Ascending aorta (tissue), 2 donors: Measurements from ENCODE around the gene HBS1L. TPM values are rescaled to one million over a fixed set of nuclear protein-coding genes. Genes with fewer than 3 reads are reported as not detected.
A peak's percentile ranks its signal among the peaks of the same experiment; 100 is the strongest.

Experiments
- DNase-seq, 2 donors: peaks; one replicate each; pipeline ENCODE4 v3.0.0-alpha.2; 2019; ENCODE audit warnings: low spot score in 2 of 2
- H3K27ac ChIP-seq, 2 donors: fragments of 200-600 bp; sonication (generic); one replicate each; pipeline ENCODE4 v1.5.1; 2016 to 2017; ENCODE audit warnings: mild to moderate bottlenecking in 1 of 2
- H3K27me3 ChIP-seq: fragments of 200-600 bp; sonication (generic); one replicate; pipeline ENCODE4 v1.5.1; 2017
- H3K36me3 ChIP-seq, 2 donors: fragments of 200-600 bp; sonication (generic); one replicate each; pipeline ENCODE4 v1.5.1; 2016
- H3K4me1 ChIP-seq, 2 donors: fragments of 200-600 bp; sonication (generic); one replicate each; pipeline ENCODE4 v1.5.1; 2016 to 2017; ENCODE audit warnings: mild to moderate bottlenecking in 1 of 2
- H3K4me3 ChIP-seq, 2 donors: fragments of 200-600 bp; sonication (generic); one replicate each; pipeline ENCODE4 v1.5.1; 2016 to 2017; ENCODE audit warnings: mild to moderate bottlenecking in 1 of 2
- H3K9me3 ChIP-seq, 2 donors: fragments of 200-600 bp; sonication (generic); one replicate each; pipeline ENCODE4 v1.5.1; 2016
- intact Hi-C: fragments of 100-400 bp; cut with DNase I; formaldehyde crosslinking; loops from one replicate; pipeline ENCODE4 v1.15.1; 2023
- total RNA-seq: library from RNA; depleted of rRNA; stranded (reverse); fragments of >200 nt; gene quantifications from one replicate; pipeline ENCODE4 v1.1.0, GENCODE V29; 2016
- TF ChIP-seq, protein P1 (sequence below), 3 experiments: fragments of 200-600 bp in 2 of 3; fragments of 450-650 bp in 1 of 3; sonication (generic) in 2 of 3; IDR thresholded peaks; one replicate each; pipeline ENCODE4 v1.5.1; 2016 to 2019; ENCODE audit warnings: antibody characterized with exemption in 3 of 3, mild to moderate bottlenecking in 1 of 3, moderate library complexity in 1 of 3

The HBS1L gene
- total RNA-seq, 1 donor from 2014 or later = 9.8 TPM

DNA sequence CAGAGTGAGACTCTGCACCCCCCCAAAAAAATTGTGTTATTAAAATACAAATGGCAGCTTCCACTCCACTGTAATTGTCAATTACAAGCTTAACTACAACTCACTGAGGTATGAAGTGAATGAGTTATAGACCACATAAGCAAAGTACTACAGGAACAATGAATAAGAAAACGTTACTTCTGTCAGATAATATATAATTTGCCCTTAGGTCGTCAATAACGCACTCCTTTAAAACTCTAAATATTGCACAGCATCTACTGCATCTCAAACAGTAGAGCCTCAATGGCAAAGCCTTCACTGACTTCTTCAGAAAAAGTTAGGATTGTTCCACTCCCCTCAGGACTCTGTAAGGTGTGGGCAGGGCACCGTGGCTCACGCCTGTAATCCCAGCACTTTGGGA lies 2.0 kb upstream of the HBS1L start:
- TF ChIP-seq, protein P1, sequence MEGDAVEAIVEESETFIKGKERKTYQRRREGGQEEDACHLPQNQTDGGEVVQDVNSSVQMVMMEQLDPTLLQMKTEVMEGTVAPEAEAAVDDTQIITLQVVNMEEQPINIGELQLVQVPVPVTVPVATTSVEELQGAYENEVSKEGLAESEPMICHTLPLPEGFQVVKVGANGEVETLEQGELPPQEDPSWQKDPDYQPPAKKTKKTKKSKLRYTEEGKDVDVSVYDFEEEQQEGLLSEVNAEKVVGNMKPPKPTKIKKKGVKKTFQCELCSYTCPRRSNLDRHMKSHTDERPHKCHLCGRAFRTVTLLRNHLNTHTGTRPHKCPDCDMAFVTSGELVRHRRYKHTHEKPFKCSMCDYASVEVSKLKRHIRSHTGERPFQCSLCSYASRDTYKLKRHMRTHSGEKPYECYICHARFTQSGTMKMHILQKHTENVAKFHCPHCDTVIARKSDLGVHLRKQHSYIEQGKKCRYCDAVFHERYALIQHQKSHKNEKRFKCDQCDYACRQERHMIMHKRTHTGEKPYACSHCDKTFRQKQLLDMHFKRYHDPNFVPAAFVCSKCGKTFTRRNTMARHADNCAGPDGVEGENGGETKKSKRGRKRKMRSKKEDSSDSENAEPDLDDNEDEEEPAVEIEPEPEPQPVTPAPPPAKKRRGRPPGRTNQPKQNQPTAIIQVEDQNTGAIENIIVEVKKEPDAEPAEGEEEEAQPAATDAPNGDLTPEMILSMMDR (IDR thresholded peaks at IDR 0.05) = no peak
- H3K9me3 ChIP-seq = no peaks in the 10 kb centered on the region
- H3K4me1 ChIP-seq = no peaks in the 10 kb centered on the region
- H3K4me3 ChIP-seq = no peak overlapping the region
- DNase-seq = no peak
- intact Hi-C loops = loop anchor here (10.0 kb wide), 3 partner anchors 128 to 1102 kb away; partner anchors contain the start of genes AHI1, MYB and TBPL1
- H3K27me3 ChIP-seq = no peaks in the 10 kb centered on the region
- H3K36me3 ChIP-seq = no peaks in the 10 kb centered on the region
- H3K27ac ChIP-seq = no peak overlapping the region

DNA sequence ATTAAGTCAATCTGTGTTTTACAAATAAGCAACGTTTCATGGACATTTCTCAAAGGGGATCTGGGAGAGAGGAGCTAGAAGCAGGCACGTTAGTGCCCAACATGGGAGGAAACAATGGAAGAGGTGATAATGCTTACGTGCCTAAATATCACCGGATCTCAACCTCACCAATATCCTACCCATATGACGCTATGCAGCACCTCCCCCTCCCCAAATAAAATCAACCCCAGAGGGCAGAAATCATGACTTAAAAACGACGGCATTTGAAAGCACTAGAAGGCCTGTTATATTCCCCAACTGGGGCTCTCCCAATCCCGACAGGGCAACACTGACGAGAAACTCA lies 425 bp downstream of the HBS1L start:
- TF ChIP-seq, protein P1 (IDR thresholded peaks at IDR 0.05) = no peak
- Histone ChIP-seq H3K27me3 (no peaks in the 10 kb centered on the region), H3K4me1 (no peaks in the 10 kb centered on the region), H3K27ac (peak overlapping the region; percentile 87 to 90), H3K36me3 (peaks cover 3 to 11% of the 10 kb centered on the region in 2 donors), H3K4me3 (peak overlapping the region; percentile 87 to 94), H3K9me3 (no peaks in the 10 kb centered on the region)
- no peak for DNase-seq
- intact Hi-C loops = loop anchor here (5.0 to 10.0 kb wide), 4 partner anchors 131 to 1099 kb away; partner anchors contain the start of genes AHI1, MYB and TBPL1

DNA sequence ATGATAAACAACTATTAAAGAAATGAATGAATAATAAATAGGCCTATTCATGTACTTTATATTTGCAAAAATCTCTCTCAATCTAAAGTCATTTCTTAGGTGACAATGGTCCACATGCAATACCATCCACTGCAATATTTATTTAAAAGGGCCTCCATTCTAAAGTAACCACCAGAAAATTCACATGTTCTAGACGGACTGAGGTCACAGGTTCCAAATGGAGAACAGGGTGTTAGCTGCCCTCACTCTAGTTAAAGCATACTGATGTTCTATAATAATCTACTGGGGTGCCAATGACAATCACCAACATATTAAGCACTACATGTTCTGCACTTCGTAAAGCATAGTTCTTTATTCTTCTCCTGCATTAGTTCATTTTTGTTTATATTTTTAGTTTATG lies 1.2 kb downstream of the HBS1L start:
- no peaks in the 10 kb centered on the region for H3K9me3 ChIP-seq
- no peak overlapping the region for H3K27ac ChIP-seq
- no peaks in the 10 kb centered on the region for H3K27me3 ChIP-seq
- TF ChIP-seq, protein P1 (IDR thresholded peaks at IDR 0.05) = no peak
- peaks cover 8 to 19% of the 10 kb centered on the region in 2 donors for H3K36me3 ChIP-seq
- intact Hi-C loops = loop anchor here (5.0 to 10.0 kb wide), 4 partner anchors 131 to 1099 kb away; partner anchors contain the start of genes AHI1, MYB and TBPL1
- no peaks in the 10 kb centered on the region for H3K4me1 ChIP-seq
- DNase-seq = no peak
- peak overlapping the region; percentile 87 to 94 for H3K4me3 ChIP-seq

DNA sequence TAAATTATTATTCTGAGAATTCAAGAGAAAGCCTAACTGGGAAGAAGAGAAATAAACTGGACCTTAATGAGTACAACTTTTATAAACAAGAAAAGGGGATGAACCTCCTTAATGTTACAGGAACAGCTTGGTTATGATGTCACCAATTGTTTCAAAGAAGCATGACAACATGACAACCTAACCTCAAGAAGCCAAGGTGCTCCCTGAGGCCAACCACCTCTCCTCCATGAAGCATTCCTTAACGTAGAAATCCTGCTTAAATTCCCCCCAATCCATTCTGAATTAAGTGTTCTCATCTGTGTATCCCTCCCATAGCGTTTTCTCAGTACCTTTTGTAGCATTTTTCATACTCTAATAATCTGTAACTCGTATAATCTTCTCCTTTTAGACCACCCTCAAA lies 1.7 kb downstream of the HBS1L start:
- Histone ChIP-seq H3K36me3 (peaks cover 8 to 24% of the 10 kb centered on the region in 2 donors), H3K27ac (no peak overlapping the region), H3K4me3 (no peak overlapping the region), H3K27me3 (no peaks in the 10 kb centered on the region), H3K4me1 (no peaks in the 10 kb centered on the region), H3K9me3 (no peaks in the 10 kb centered on the region)
- DNase-seq = no peak
- intact Hi-C loops = loop anchor here (5.0 to 10.0 kb wide), 4 partner anchors 132 to 1098 kb away; partner anchors contain the start of genes AHI1, MYB and TBPL1
- TF ChIP-seq, protein P1 (IDR thresholded peaks at IDR 0.05) = no peak

DNA sequence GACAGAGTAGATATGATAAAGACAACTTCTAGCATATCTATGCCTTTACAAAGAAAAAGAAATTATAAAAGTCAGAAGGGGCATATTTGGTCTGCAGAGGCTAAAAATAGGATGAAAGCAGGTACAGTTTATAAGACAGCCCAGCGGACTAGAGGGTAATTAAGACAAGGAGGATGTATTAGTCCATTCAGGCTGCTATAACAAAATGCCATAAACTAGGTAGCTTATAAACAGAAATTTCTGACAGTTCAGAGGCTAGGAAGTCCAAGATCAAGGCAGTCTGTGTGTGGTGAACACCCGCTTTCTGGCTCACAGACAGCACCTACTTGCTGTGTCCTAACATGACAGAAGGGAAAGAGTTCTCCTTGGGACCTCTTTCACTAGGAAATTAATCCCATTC lies 5.7 kb downstream of the HBS1L start:
- Histone ChIP-seq H3K9me3 (no peaks in the 10 kb centered on the region), H3K4me1 (no peaks in the 10 kb centered on the region), H3K36me3 (peaks cover 8 to 26% of the 10 kb centered on the region in 2 donors), H3K4me3 (no peak overlapping the region), H3K27ac (no peak overlapping the region), H3K27me3 (no peaks in the 10 kb centered on the region)
- TF ChIP-seq, protein P1 (IDR thresholded peaks at IDR 0.05) = no peak
- DNase-seq = no peak
- intact Hi-C loops = no loop called here

DNA sequence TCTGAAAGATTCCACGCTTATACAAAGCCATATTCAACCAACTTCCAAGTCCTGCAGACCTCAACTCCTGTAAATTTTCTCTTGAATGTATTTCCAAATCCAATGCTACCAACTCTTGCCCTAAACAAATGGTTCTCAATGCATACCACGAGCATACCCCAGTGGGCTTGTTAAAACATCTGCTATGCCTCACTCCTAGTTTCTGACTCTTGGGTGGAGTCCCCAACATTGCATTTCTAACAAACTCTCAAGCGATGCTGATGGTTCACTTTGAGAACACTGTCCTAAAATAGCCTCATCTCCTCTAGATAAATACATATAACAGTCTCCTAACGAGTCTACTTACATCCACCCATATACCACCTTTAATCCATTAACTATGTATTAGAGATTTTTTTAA lies 7.3 kb downstream of the HBS1L start:
- Histone ChIP-seq H3K4me3 (no peak overlapping the region), H3K27me3 (no peaks in the 10 kb centered on the region), H3K9me3 (no peaks in the 10 kb centered on the region), H3K36me3 (peaks cover 8 to 26% of the 10 kb centered on the region in 2 donors), H3K27ac (no peak overlapping the region), H3K4me1 (no peaks in the 10 kb centered on the region)
- TF ChIP-seq, protein P1 (IDR thresholded peaks at IDR 0.05) = no peak
- DNase-seq = no peak
- intact Hi-C loops = no loop called here
